ENCODE results near the gene MEPCE.

DNA sequence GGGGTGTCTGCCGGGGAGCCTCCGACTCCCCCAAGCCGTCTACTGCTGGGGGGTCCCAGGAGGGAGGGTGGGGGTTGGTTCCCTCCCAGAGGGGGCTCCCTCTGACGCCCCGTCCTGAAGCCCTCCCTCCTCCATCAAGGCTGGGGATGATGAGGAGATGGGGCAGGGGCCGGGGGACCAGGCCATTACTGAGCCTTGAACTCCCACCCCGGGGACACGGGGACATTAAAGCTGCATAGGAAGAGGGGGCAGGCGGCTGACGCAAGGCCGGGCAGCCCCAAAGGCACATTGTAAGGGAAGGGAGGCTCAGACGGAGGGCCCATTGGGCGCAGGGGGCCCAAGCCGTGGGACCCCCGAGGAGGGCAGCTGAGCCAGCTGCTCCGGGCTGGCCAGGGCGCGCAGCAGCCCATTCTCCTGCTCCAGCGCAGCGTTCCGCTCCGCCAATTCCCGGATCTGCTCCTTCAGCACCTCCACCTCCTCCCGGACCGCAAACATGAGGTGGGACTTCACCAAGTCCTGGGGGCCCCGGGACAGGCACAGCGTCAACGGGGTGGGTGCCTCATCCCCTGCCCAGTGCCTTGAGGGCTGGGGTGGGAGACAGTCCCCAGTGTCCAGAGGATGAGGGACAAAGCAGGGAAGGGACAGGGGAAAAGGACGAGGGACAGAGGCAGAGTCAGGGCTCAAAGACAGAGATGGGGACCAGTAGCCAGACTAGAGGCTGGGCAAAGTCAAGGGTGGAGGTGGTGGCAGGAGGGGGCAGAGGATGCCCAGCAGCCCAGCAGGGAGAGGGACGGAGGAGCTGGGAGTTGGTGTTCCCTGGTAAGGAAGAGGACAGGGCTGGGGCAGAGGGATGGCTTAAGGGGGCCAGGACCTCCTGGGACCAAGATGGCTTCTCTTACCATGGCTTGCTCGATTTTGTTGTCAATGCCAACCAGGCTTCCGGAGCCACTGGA is 37.3 kb downstream of the MEPCE start:
- TF ChIP-seq, protein P1, sequence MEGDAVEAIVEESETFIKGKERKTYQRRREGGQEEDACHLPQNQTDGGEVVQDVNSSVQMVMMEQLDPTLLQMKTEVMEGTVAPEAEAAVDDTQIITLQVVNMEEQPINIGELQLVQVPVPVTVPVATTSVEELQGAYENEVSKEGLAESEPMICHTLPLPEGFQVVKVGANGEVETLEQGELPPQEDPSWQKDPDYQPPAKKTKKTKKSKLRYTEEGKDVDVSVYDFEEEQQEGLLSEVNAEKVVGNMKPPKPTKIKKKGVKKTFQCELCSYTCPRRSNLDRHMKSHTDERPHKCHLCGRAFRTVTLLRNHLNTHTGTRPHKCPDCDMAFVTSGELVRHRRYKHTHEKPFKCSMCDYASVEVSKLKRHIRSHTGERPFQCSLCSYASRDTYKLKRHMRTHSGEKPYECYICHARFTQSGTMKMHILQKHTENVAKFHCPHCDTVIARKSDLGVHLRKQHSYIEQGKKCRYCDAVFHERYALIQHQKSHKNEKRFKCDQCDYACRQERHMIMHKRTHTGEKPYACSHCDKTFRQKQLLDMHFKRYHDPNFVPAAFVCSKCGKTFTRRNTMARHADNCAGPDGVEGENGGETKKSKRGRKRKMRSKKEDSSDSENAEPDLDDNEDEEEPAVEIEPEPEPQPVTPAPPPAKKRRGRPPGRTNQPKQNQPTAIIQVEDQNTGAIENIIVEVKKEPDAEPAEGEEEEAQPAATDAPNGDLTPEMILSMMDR (conservative IDR thresholded peaks at IDR 0.05 in 1 of 2, IDR thresholded peaks at IDR 0.05 in 1 of 2; ENCODE audit: extremely low read depth in 1 of 2, insufficient read depth in 1 of 2, low read depth in 1 of 2, low read length in 2 of 2) = no peak
- TF ChIP-seq EZH2 (IDR thresholded peaks at IDR 0.05; ENCODE audit: borderline replicate concordance, low read length) = no peak

Data from mammary epithelial cell (primary cell).